HUES6 (cell line): ENCODE results near the gene GDF3.
"Not testable (repeated sequence)": the region's sequence is repeated elsewhere in the genome, so short reads cannot be mapped to it uniquely, and the experiment has no call there.

Source experiments
- H3K27ac ChIP-seq: 2 replicates; pipeline ENCODE4 v1.7.0; 2013; ENCODE audit warnings: low read depth, mild to moderate bottlenecking, low read length, inconsistent platforms
- H3K27me3 ChIP-seq: 2 replicates; pipeline ENCODE4 v1.6.1; 2013; ENCODE audit warnings: low read length; ENCODE audit not compliant: control insufficient read depth, insufficient read depth
- H3K36me3 ChIP-seq: 2 replicates; pipeline ENCODE4 v1.6.1; 2013; ENCODE audit warnings: low read length; ENCODE audit not compliant: control insufficient read depth, insufficient read depth
- H3K4me1 ChIP-seq: 2 replicates; pipeline ENCODE4 v1.6.1; 2013; ENCODE audit warnings: low read length; ENCODE audit not compliant: control insufficient read depth, insufficient read depth
- H3K4me3 ChIP-seq: 2 replicates; pipeline ENCODE4 v1.5.1; 2013; ENCODE audit warnings: low read depth, low read length
- H3K9ac ChIP-seq: one replicate; pipeline ENCODE4 v1.6.1; 2013; ENCODE audit warnings: mild to moderate bottlenecking, low read length
- H3K9me3 ChIP-seq: 2 replicates; pipeline ENCODE4 v1.6.1; 2013; ENCODE audit warnings: low read depth, low read length; ENCODE audit not compliant: control insufficient read depth, insufficient read depth

The GDF3 gene

GRCh38 chr12:7695566-7696197, at the start of gene GDF3:
TSS of gene GDF3 (minus strand) at chr12:7695775. CDS start at chr12:7695728, 47 bp downstream.
- Histone ChIP-seq H3K36me3 (no peaks in the 10 kb centered on the region), H3K27ac (peak within 1 kb of the TSS; percentile 79), H3K4me3 (peak within 1 kb of the TSS; percentile 45), H3K27me3 (no peaks in the 10 kb centered on the region), H3K4me1 (peaks cover 26% of the 10 kb centered on the region), H3K9me3 (no peaks in the 10 kb centered on the region), H3K9ac (peak within 1 kb of the TSS; percentile 74)

GRCh38 chr12:7732993-7733392, 37.4 kb upstream of the GDF3 start:
- Histone ChIP-seq H3K27me3 (no peaks in the 10 kb centered on the region), H3K4me3 (no peak overlapping the region), H3K27ac (no peak overlapping the region), H3K4me1 (peaks cover 11% of the 10 kb centered on the region), H3K36me3 (no peaks in the 10 kb centered on the region), H3K9ac (no peak overlapping the region), H3K9me3 (0 out of 2 replicates have a peak, but pooled peaks cover under 1% of the 10 kb centered on the region)

- H3K9ac ChIP-seq = no peak overlapping the region
- peaks cover 11% of the 10 kb centered on the region for H3K4me1 ChIP-seq
- no peaks in the 10 kb centered on the region for H3K27me3 ChIP-seq
- H3K27ac ChIP-seq = no peak overlapping the region
- H3K36me3 ChIP-seq = no peaks in the 10 kb centered on the region
- H3K4me3 ChIP-seq = no peak overlapping the region
- peaks cover 4% of the 10 kb centered on the region; the same call in 1 of the 2 replicates for H3K9me3 ChIP-seq
Observed at GRCh38 chr12:7731486-7731885, 35.9 kb upstream of the GDF3 start.

GRCh38 chr12:7730984-7731383, 35.4 kb upstream of the GDF3 start:
- not testable (repeated sequence) for H3K4me3 ChIP-seq, H3K9ac ChIP-seq
- peaks cover 11% of the 10 kb centered on the region for H3K4me1 ChIP-seq

GRCh38 chr12:7729746-7730145, 34.2 kb upstream of the GDF3 start:
- no peak overlapping the region for H3K4me3 ChIP-seq
- H3K9ac ChIP-seq = no peak overlapping the region
- H3K9me3 ChIP-seq = peaks cover 14% of the 10 kb centered on the region
- H3K4me1 ChIP-seq = peaks cover 11% of the 10 kb centered on the region
- H3K27ac ChIP-seq = no peak overlapping the region
- H3K27me3 ChIP-seq = no peaks in the 10 kb centered on the region
- no peaks in the 10 kb centered on the region for H3K36me3 ChIP-seq

More at GRCh38 chr12:7730984-7731383, 35.4 kb upstream of the GDF3 start:
- H3K9me3 ChIP-seq, H3K36me3 ChIP-seq, H3K27ac ChIP-seq, H3K27me3 ChIP-seq: not testable (repeated sequence)

GRCh38 chr12:7723926-7724325, 28.4 kb upstream of the GDF3 start:
- no peaks in the 10 kb centered on the region for H3K27me3 ChIP-seq
- H3K9me3 ChIP-seq = peaks cover 14% of the 10 kb centered on the region
- H3K27ac ChIP-seq = no peak overlapping the region
- H3K4me3 ChIP-seq = no peak overlapping the region
- no peaks in the 10 kb centered on the region for H3K36me3 ChIP-seq
- H3K4me1 ChIP-seq = no peaks in the 10 kb centered on the region
- no peak overlapping the region for H3K9ac ChIP-seq

GRCh38 chr12:7719946-7720730, 24.6 kb upstream of the GDF3 start:
- Histone ChIP-seq H3K4me1 (peaks cover 2% of the 10 kb centered on the region; the same call in 1 of the 2 replicates), H3K9ac (no peak overlapping the region), H3K27me3 (no peaks in the 10 kb centered on the region), H3K4me3 (no peak overlapping the region), H3K36me3 (no peaks in the 10 kb centered on the region), H3K9me3 (no peaks in the 10 kb centered on the region), H3K27ac (no peak overlapping the region)

GRCh38 chr12:7716381-7716780, 20.8 kb upstream of the GDF3 start:
- no peak overlapping the region for H3K4me3 ChIP-seq
- no peaks in the 10 kb centered on the region; the same call in 1 of the 2 replicates for H3K9me3 ChIP-seq
- no peaks in the 10 kb centered on the region for H3K27me3 ChIP-seq
- peaks cover 5% of the 10 kb centered on the region; the same call in 1 of the 2 replicates for H3K4me1 ChIP-seq
- no peak overlapping the region for H3K27ac ChIP-seq
- no peaks in the 10 kb centered on the region for H3K36me3 ChIP-seq
- no peak overlapping the region for H3K9ac ChIP-seq

GRCh38 chr12:7712841-7713442, 17.4 kb upstream of the GDF3 start:
- Histone ChIP-seq H3K4me1 (peaks cover 18% of the 10 kb centered on the region), H3K9ac (no peak overlapping the region), H3K27me3 (no peaks in the 10 kb centered on the region), H3K4me3 (no peak overlapping the region), H3K9me3 (no peaks in the 10 kb centered on the region; the same call in 1 of the 2 replicates), H3K27ac (no peak overlapping the region), H3K36me3 (no peaks in the 10 kb centered on the region)

GRCh38 chr12:7711133-7711532, 15.6 kb upstream of the GDF3 start, which contains the start of gene DPPA3:
TSS of gene DPPA3 (plus strand) at chr12:7711433. CDS start at chr12:7711571, 138 bp downstream.
- Histone ChIP-seq H3K27me3 (no peaks in the 10 kb centered on the region), H3K9me3 (no peaks in the 10 kb centered on the region; the same call in 1 of the 2 replicates), H3K36me3 (no peaks in the 10 kb centered on the region), H3K27ac (no peak within 1 kb of the TSS), H3K4me1 (peaks cover 15% of the 10 kb centered on the region), H3K9ac (no peak within 1 kb of the TSS), H3K4me3 (no peak within 1 kb of the TSS)
